ENCODE data around the gene CEP170B. TPM values are rescaled to one million over a fixed set of nuclear protein-coding genes. Genes with fewer than 3 reads are reported as not detected.

CEP170B gene
- total and polyA plus RNA-seq, 2 donors from 2014 or later: 8.1 to 42.4 TPM

DNA sequence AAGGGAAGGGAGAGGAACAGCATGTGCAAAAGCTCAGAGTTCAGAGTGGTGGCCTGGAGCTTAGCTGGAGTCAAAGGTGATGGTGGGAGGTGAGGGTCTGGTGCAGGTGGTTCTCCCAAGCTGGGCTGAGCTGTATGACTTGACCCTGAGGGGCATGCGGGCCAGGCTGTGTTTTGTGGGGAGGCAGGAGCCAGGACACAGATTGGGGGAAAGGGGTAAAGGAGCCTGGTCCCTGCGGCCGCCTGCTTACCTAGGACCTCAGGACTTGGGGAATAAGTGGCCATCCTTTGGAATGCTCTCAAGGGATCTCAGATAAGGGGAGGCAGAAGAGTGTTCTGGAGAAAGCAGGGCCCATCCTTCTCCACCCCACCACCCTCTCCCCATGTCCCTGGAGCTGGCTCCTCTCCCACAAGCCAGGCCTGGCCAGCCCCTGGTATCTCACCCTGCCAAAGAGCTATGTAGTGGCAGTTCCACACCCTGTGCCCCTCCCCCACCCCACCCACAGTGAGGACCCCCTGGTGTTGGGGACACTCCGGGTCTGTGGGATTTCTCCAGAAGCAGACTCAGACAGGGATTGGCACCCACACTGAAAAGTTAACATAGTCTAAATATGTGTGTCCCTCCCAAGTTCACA lies 19.9 kb upstream of the CEP170B start:
- TF ChIP-seq, protein P1, sequence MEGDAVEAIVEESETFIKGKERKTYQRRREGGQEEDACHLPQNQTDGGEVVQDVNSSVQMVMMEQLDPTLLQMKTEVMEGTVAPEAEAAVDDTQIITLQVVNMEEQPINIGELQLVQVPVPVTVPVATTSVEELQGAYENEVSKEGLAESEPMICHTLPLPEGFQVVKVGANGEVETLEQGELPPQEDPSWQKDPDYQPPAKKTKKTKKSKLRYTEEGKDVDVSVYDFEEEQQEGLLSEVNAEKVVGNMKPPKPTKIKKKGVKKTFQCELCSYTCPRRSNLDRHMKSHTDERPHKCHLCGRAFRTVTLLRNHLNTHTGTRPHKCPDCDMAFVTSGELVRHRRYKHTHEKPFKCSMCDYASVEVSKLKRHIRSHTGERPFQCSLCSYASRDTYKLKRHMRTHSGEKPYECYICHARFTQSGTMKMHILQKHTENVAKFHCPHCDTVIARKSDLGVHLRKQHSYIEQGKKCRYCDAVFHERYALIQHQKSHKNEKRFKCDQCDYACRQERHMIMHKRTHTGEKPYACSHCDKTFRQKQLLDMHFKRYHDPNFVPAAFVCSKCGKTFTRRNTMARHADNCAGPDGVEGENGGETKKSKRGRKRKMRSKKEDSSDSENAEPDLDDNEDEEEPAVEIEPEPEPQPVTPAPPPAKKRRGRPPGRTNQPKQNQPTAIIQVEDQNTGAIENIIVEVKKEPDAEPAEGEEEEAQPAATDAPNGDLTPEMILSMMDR (IDR thresholded peaks at IDR 0.05; ENCODE audit: borderline replicate concordance, extremely low read depth, insufficient read depth): no peak
- Histone ChIP-seq H3K9ac (ENCODE audit: low read length in 3 of 3) (no peak overlapping the region), H3K9me3 (ENCODE audit: control insufficient read depth in 2 of 3, insufficient read depth in 1 of 3, low read length in 3 of 3) (no peaks in the 10 kb centered on the region), H3K36me3 (ENCODE audit: control insufficient read depth in 2 of 3, insufficient read depth in 3 of 3, low read length in 3 of 3) (no peaks in the 10 kb centered on the region), H3K4me3 (ENCODE audit: low read length in 3 of 3) (no peak overlapping the region), H3K4me1 (ENCODE audit: control insufficient read depth in 2 of 3, insufficient read depth in 2 of 3, low read depth in 1 of 3, low read length in 3 of 3) (peaks cover 0 to 10% (median 0%) of the 10 kb centered on the region in 3 donors), H3K27ac (ENCODE audit: low read depth in 2 of 2, low read length in 2 of 2) (no peak overlapping the region), H3K27me3 (ENCODE audit: control insufficient read depth, insufficient read depth, low read length) (peaks cover 14% of the 10 kb centered on the region)
- intact Hi-C loops (cut with DNase I): no loop called here
- peak in 1 of 5 donors; percentile 45 for DNase-seq
- FAIRE-seq: no peak

DNA sequence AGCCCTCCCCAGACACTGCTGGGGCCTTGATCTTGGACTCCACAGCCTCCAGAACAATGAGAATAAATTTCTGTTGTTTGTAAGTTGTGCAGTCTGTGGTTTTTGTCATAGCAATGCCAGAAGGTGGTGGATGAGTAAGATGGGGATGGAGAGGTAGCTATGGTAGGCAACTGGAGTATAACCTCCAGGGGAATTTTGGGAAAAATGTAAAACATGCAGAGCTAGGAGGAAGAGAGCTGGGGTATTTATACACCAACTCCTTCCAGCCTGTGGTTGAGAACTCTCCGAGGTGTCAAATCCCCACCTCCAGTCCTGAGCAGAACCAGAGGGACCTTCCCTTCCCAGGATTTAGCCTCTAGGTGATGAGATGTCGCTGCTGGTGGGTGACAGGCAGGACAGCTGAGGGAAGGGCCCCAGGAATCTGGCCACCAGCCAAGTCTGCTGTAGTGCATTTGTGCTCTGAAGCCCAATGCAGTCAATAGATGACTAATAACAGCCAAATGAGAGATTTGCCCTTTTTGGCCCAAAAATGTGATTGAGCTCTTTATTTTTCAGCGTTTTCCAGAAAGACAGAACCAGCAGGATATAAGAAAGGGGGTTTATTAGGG lies 19.1 kb upstream of the CEP170B start:
- Histone ChIP-seq H3K27ac (ENCODE audit: low read depth in 2 of 2, low read length in 2 of 2) (no peak overlapping the region), H3K9me3 (ENCODE audit: control insufficient read depth in 2 of 3, insufficient read depth in 1 of 3, low read length in 3 of 3) (no peaks in the 10 kb centered on the region), H3K27me3 (ENCODE audit: control insufficient read depth, insufficient read depth, low read length) (peaks cover 14% of the 10 kb centered on the region), H3K4me1 (ENCODE audit: control insufficient read depth in 2 of 3, insufficient read depth in 2 of 3, low read depth in 1 of 3, low read length in 3 of 3) (peaks cover 0 to 10% (median 0%) of the 10 kb centered on the region in 3 donors), H3K9ac (ENCODE audit: low read length in 3 of 3) (no peak overlapping the region), H3K4me3 (ENCODE audit: low read length in 3 of 3) (no peak overlapping the region), H3K36me3 (ENCODE audit: control insufficient read depth in 2 of 3, insufficient read depth in 3 of 3, low read length in 3 of 3) (no peaks in the 10 kb centered on the region)
- FAIRE-seq (no peak), DNase-seq (peak in 1 of 5 donors; percentile 17)
- TF ChIP-seq, protein P1 (IDR thresholded peaks at IDR 0.05; ENCODE audit: borderline replicate concordance, extremely low read depth, insufficient read depth): no peak
- intact Hi-C loops (cut with DNase I): no loop called here

DNA sequence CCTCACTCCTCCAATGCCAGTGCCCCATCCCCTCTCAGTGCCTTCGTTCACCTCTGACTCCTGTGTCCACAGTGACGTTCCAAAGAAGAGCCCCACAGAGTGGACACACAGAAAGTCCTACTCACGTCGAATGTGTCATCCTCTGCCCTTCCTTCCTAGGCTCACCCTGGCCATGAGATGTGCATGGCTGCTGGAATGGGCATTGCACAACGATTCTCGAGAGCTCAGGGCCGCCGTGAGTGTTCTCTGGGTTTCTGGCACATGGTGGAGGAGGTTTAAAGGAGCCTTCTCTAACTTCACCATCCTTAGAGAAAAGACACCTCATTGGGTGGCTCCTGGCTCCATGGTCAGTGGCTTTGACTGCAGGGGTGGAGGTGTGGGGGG lies 12.8 kb upstream of the CEP170B start:
- Histone ChIP-seq H3K27me3 (ENCODE audit: control insufficient read depth, insufficient read depth, low read length) (no peaks in the 10 kb centered on the region), H3K9ac (ENCODE audit: low read length in 3 of 3) (no peak overlapping the region), H3K4me1 (ENCODE audit: control insufficient read depth in 2 of 3, insufficient read depth in 2 of 3, low read depth in 1 of 3, low read length in 3 of 3) (no peaks in the 10 kb centered on the region), H3K4me3 (ENCODE audit: low read length in 3 of 3) (no peak overlapping the region), H3K9me3 (ENCODE audit: control insufficient read depth in 2 of 3, insufficient read depth in 1 of 3, low read length in 3 of 3) (no peaks in the 10 kb centered on the region), H3K27ac (ENCODE audit: low read depth in 2 of 2, low read length in 2 of 2) (no peak overlapping the region), H3K36me3 (ENCODE audit: control insufficient read depth in 2 of 3, insufficient read depth in 3 of 3, low read length in 3 of 3) (no peaks in the 10 kb centered on the region)
- TF ChIP-seq, protein P1 (IDR thresholded peaks at IDR 0.05; ENCODE audit: borderline replicate concordance, extremely low read depth, insufficient read depth): no peak
- intact Hi-C loops (cut with DNase I): no loop called here
- DNase-seq: no peak
- no peak for FAIRE-seq
